Measurements from ENCODE around the gene CIITA.

- TF ChIP-seq CTCF (optimal IDR thresholded peaks at IDR 0.05 in 1 of 3, IDR thresholded peaks at IDR 0.05 in 1 of 3, conservative IDR thresholded peaks at IDR 0.05 in 1 of 3; ENCODE audit: extremely low read depth in 1 of 3, insufficient read depth in 2 of 3, low read length in 3 of 3): no peak
- TF ChIP-seq EZH2 (IDR thresholded peaks at IDR 0.05; ENCODE audit: low read length): no peak
Observed at GRCh38 chr16:10957771-10958482, 80.9 kb downstream of the CIITA start.

Data from keratinocyte (primary cell).